ENCODE measurements around the gene CDC20B.
"Not testable (repeated sequence)": the region's sequence is repeated elsewhere in the genome, so short reads cannot be mapped to it uniquely, and the experiment has no call there.

Gene CDC20B

DNA sequence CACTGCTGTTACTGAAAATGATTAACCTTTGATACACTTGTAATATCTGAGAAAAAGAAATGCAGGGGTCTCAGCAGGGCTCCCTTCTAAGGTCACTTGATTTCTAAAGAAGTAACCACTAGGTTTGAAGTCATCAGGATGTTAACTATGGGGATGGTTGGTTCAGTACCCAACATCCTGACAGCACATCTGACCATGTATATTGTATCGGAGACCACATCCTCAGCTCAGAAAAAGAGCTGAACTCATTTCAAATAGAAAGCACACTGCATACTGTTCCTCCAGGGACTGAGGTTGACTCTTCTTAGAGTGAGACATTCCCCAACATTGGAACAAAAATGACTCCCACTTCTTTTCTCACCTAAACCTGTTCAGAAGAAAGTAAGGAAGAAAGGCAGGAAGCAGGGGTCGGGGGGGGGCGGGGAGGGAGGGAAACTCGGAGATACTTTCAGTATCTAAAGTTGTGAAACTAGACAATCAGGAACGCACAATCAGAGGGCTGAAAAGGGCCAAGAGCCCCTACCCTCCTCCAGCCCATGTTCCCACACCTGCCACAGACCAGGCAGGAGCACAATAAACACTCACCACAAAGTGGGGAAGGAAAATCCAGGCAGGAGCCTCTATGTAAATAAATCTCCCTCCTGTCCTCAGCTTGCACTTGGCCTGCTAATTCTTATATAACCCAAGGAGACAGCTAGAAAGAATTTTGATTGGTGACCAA is 71.3 kb downstream of the CDC20B start:
- no peak overlapping the region for H3K4me3 ChIP-seq (ENCODE audit: low read depth, low read length)
- H3K27ac ChIP-seq (ENCODE audit: low read depth, low read length) = no peak overlapping the region
- H3K36me3 ChIP-seq (ENCODE audit: insufficient read depth, low read length) = no peaks in the 10 kb centered on the region
- H3K27me3 ChIP-seq (ENCODE audit: insufficient read depth, low read length) = no peaks in the 10 kb centered on the region
- no peaks in the 10 kb centered on the region for H3K79me2 ChIP-seq (ENCODE audit: control insufficient read depth, insufficient read depth, low read length, unreplicated experiment)
- H2AFZ ChIP-seq (ENCODE audit: low read length, unreplicated experiment) = no peak overlapping the region
- no peaks in the 10 kb centered on the region for H3K4me1 ChIP-seq (ENCODE audit: control insufficient read depth, insufficient read depth, low read length, unreplicated experiment)

DNA sequence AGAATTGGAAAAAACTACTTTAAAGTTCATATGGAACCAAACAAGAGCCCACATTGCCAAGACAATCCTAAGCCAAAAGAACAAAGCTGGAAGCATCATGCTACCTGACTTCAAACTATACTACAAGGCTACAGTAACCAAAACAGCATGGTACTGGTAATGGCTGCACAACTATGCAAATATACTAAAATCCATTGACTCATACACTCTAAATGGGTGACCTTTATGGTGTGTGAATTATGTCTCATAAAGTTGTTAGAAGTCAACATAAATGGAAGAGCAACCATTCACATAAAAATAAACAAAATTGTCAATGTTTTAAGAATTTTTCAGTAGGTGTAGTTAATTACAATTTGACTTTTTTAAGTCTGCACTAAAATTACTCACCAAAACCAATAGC is 71.8 kb downstream of the CDC20B start:
- not testable (repeated sequence) for H2AFZ ChIP-seq (ENCODE audit: low read length, unreplicated experiment); H3K36me3 ChIP-seq (ENCODE audit: insufficient read depth, low read length); H3K79me2 ChIP-seq (ENCODE audit: control insufficient read depth, insufficient read depth, low read length, unreplicated experiment); H3K27ac ChIP-seq (ENCODE audit: low read depth, low read length); H3K27me3 ChIP-seq (ENCODE audit: insufficient read depth, low read length); H3K4me1 ChIP-seq (ENCODE audit: control insufficient read depth, insufficient read depth, low read length, unreplicated experiment); H3K4me3 ChIP-seq (ENCODE audit: low read depth, low read length)

DNA sequence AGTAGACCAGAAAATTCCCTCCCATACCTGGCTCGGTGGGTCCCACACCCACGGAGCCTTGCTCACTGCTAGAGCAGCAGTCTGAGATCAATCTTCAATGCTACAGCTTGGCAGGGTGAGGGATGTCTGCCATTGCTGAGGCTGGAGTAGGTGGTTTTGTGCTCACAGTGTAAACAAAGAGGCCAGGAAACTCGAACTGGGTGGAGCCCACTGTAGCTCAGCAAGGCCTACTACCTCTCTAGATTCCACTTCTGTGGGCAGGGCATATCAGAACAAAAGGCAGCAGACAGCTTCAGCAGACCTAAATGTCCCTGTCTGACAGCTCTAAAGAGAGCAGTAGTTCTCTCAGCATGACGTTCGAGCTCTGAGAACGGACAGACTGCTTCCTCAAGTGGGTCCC is 76.1 kb downstream of the CDC20B start:
- H3K27ac ChIP-seq (ENCODE audit: low read depth, low read length) = no peak overlapping the region
- H2AFZ ChIP-seq (ENCODE audit: low read length, unreplicated experiment) = no peak overlapping the region

DNA sequence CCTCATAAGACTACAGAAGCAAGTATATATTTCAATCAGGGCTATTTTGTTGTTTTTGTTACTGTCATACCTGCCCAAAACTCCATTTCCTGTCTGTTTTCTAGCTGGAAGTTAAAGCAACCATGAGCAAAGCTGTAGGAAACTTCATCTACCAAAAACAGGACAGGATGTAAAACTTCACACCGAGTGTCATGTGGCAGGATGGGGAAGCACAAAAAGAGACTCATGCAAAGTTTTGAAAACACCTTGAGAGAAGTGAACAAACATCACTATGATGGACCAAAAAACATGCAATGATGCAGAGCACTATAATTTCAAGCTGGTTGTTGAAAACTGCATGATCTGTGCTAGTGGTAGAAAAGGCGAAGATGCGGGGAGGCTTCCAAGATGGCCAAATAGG is 76.8 kb downstream of the CDC20B start:
- no peak overlapping the region for H3K27ac ChIP-seq (ENCODE audit: low read depth, low read length)
- no peak overlapping the region for H3K4me3 ChIP-seq (ENCODE audit: low read depth, low read length)
- no peaks in the 10 kb centered on the region for H3K79me2 ChIP-seq (ENCODE audit: control insufficient read depth, insufficient read depth, low read length, unreplicated experiment)
- H3K36me3 ChIP-seq (ENCODE audit: insufficient read depth, low read length) = no peaks in the 10 kb centered on the region
- 0 out of 2 replicates have a peak, but pooled peaks cover 3% of the 10 kb centered on the region for H3K27me3 ChIP-seq (ENCODE audit: insufficient read depth, low read length)
- H2AFZ ChIP-seq (ENCODE audit: low read length, unreplicated experiment) = no peak overlapping the region
- no peaks in the 10 kb centered on the region for H3K4me1 ChIP-seq (ENCODE audit: control insufficient read depth, insufficient read depth, low read length, unreplicated experiment)

More for the DNA sequence above, 76.1 kb downstream of the CDC20B start:
- H3K4me1 ChIP-seq (ENCODE audit: control insufficient read depth, insufficient read depth, low read length, unreplicated experiment) = no peaks in the 10 kb centered on the region
- no peak overlapping the region for H3K4me3 ChIP-seq (ENCODE audit: low read depth, low read length)
- H3K36me3 ChIP-seq (ENCODE audit: insufficient read depth, low read length) = no peaks in the 10 kb centered on the region
- H3K79me2 ChIP-seq (ENCODE audit: control insufficient read depth, insufficient read depth, low read length, unreplicated experiment) = no peaks in the 10 kb centered on the region
- 0 out of 2 replicates have a peak, but pooled peaks cover 3% of the 10 kb centered on the region for H3K27me3 ChIP-seq (ENCODE audit: insufficient read depth, low read length)

DNA sequence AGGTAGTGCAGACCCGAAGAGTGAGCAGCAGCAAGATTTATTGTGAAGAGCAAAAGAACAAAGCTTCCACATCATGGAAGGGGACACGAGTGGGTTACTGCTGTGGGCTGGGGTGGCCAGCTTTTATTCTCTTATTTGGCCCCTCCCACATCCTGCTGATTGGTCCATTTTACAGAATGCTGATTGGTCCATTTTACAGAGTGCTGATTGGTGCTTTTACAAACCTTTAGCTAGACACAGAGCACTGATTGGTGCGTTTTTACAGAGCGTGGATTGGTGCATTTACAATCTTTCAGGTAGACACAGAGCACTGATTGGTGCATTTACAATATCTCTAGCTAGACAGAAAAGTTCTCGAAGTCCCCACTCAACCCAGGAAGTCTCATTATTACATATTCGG is 82.0 kb downstream of the CDC20B start:
- H3K4me1 ChIP-seq (ENCODE audit: control insufficient read depth, insufficient read depth, low read length, unreplicated experiment); H3K4me3 ChIP-seq (ENCODE audit: low read depth, low read length); H2AFZ ChIP-seq (ENCODE audit: low read length, unreplicated experiment); H3K27me3 ChIP-seq (ENCODE audit: insufficient read depth, low read length); H3K79me2 ChIP-seq (ENCODE audit: control insufficient read depth, insufficient read depth, low read length, unreplicated experiment); H3K36me3 ChIP-seq (ENCODE audit: insufficient read depth, low read length); H3K27ac ChIP-seq (ENCODE audit: low read depth, low read length): not testable (repeated sequence)

DNA sequence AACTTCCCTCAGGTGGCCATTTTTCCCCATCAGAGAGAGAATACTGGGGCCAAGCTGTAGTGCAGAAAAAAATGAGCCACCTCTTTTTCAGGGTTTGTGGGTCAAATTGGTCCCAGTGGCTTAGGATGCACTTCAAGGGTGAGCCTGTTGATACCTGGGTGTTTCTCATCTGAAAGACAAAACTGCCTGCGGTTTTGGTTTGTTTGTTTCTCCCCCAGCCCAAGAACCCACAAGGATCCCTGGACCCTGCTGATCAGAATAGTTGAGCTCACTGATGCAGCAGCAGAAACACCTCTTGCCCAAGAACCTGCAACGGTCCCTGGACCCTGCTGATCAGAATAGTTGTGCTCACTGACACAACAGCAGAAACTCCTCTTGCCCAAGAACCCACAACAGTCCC is 83.7 kb downstream of the CDC20B start:
- not testable (repeated sequence) for H3K27me3 ChIP-seq (ENCODE audit: insufficient read depth, low read length); H3K27ac ChIP-seq (ENCODE audit: low read depth, low read length); H3K79me2 ChIP-seq (ENCODE audit: control insufficient read depth, insufficient read depth, low read length, unreplicated experiment); H3K4me3 ChIP-seq (ENCODE audit: low read depth, low read length); H3K4me1 ChIP-seq (ENCODE audit: control insufficient read depth, insufficient read depth, low read length, unreplicated experiment); H3K36me3 ChIP-seq (ENCODE audit: insufficient read depth, low read length); H2AFZ ChIP-seq (ENCODE audit: low read length, unreplicated experiment)

DNA sequence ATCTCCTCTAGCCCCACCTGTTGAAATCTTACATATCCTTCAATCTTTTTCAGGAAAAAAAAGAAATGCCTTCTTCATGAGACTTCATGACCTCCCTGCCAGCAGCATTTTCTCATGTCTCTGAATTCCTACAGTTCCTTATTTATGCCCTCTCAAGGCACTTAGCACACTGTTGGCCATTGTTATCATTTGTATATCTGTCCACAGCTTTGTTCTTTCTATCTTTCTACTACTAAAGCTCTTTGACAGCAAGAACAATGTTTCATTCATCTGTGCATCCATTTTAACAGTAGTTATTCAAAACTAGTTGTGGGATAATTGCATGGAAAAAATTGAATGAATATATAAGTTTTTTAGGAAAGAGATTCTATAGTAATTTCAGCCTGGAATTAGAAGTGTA is 91.4 kb downstream of the CDC20B start:
- no peaks in the 10 kb centered on the region for H3K36me3 ChIP-seq (ENCODE audit: insufficient read depth, low read length)
- H3K4me3 ChIP-seq (ENCODE audit: low read depth, low read length) = no peak overlapping the region
- H3K27me3 ChIP-seq (ENCODE audit: insufficient read depth, low read length) = no peaks in the 10 kb centered on the region
- H3K27ac ChIP-seq (ENCODE audit: low read depth, low read length) = no peak overlapping the region
- H2AFZ ChIP-seq (ENCODE audit: low read length, unreplicated experiment) = no peak overlapping the region
- no peaks in the 10 kb centered on the region for H3K79me2 ChIP-seq (ENCODE audit: control insufficient read depth, insufficient read depth, low read length, unreplicated experiment)
- H3K4me1 ChIP-seq (ENCODE audit: control insufficient read depth, insufficient read depth, low read length, unreplicated experiment) = no peaks in the 10 kb centered on the region

DNA sequence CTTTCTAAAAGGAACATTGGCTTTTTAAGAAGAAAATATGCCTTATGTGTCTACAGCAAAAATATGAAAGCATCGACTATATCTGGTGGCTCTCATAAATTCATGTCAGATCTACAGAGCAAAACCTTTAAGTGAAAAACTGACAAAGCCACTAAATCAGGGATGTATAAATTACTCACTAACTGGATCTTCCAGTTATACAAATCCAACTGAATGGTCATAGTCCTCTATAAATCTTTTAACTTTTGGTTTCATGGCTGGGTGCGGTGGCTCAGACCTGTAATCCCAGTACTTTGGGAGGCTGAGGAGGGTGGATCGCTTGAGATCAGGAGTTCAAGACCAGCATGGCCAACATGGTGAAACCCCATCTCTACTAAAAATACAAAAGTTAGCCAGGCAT is 99.8 kb downstream of the CDC20B start:
- H3K4me1 ChIP-seq (ENCODE audit: control insufficient read depth, insufficient read depth, low read length, unreplicated experiment) = no peaks in the 10 kb centered on the region
- H3K36me3 ChIP-seq (ENCODE audit: insufficient read depth, low read length) = no peaks in the 10 kb centered on the region
- H3K79me2 ChIP-seq (ENCODE audit: control insufficient read depth, insufficient read depth, low read length, unreplicated experiment) = no peaks in the 10 kb centered on the region
- no peaks in the 10 kb centered on the region for H3K27me3 ChIP-seq (ENCODE audit: insufficient read depth, low read length)
- no peak overlapping the region for H3K27ac ChIP-seq (ENCODE audit: low read depth, low read length)
- H2AFZ ChIP-seq (ENCODE audit: low read length, unreplicated experiment) = no peak overlapping the region
- H3K4me3 ChIP-seq (ENCODE audit: low read depth, low read length) = no peak overlapping the region

DNA sequence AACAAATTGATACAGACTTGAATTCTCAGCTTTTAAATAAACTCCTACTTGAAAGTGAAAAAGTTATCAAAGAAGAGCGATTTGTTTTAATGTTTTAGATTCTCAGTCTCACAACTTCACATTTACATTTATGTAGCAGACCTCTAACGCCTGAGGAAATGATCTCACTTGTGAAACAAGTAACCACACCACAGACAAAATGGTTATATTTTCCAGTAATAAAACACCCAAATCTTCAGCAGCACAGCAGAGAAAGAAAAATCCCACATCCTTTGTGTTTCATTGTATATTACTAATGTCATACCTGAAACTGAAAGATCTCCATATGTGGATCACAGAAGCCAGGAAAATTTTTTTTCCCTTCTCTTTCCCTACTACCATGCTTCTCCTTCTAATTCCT is 100.3 kb downstream of the CDC20B start:
- H2AFZ ChIP-seq (ENCODE audit: low read length, unreplicated experiment) = no peak overlapping the region
- no peak overlapping the region for H3K27ac ChIP-seq (ENCODE audit: low read depth, low read length)
- no peaks in the 10 kb centered on the region for H3K4me1 ChIP-seq (ENCODE audit: control insufficient read depth, insufficient read depth, low read length, unreplicated experiment)
- no peaks in the 10 kb centered on the region for H3K27me3 ChIP-seq (ENCODE audit: insufficient read depth, low read length)
- no peaks in the 10 kb centered on the region for H3K36me3 ChIP-seq (ENCODE audit: insufficient read depth, low read length)
- no peak overlapping the region for H3K4me3 ChIP-seq (ENCODE audit: low read depth, low read length)
- no peaks in the 10 kb centered on the region for H3K79me2 ChIP-seq (ENCODE audit: control insufficient read depth, insufficient read depth, low read length, unreplicated experiment)

DNA sequence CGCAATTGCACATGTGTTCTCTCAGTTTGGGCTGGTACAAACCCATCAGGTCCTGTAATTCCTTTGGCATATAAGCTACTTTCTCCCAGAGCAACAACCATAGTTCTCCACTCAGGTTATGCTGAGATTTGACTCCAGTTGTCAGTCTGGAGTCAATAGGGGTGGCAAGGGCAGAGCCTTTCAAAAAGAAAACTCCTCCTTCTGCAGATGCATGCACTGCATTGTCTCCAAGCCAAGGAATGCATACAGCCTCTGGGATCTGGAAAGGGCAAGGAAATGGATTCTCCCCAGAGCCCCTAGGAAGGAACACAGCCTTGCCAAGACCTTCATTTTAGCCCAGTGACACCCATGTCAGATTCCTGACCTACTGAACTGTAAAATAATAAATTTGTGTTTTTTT is 101.6 kb downstream of the CDC20B start:
- no peaks in the 10 kb centered on the region for H3K36me3 ChIP-seq (ENCODE audit: insufficient read depth, low read length)
- H2AFZ ChIP-seq (ENCODE audit: low read length, unreplicated experiment) = no peak overlapping the region
- no peaks in the 10 kb centered on the region for H3K4me1 ChIP-seq (ENCODE audit: control insufficient read depth, insufficient read depth, low read length, unreplicated experiment)
- H3K79me2 ChIP-seq (ENCODE audit: control insufficient read depth, insufficient read depth, low read length, unreplicated experiment) = no peaks in the 10 kb centered on the region
- no peaks in the 10 kb centered on the region for H3K27me3 ChIP-seq (ENCODE audit: insufficient read depth, low read length)
- no peak overlapping the region for H3K27ac ChIP-seq (ENCODE audit: low read depth, low read length)
- no peak overlapping the region for H3K4me3 ChIP-seq (ENCODE audit: low read depth, low read length)

DNA sequence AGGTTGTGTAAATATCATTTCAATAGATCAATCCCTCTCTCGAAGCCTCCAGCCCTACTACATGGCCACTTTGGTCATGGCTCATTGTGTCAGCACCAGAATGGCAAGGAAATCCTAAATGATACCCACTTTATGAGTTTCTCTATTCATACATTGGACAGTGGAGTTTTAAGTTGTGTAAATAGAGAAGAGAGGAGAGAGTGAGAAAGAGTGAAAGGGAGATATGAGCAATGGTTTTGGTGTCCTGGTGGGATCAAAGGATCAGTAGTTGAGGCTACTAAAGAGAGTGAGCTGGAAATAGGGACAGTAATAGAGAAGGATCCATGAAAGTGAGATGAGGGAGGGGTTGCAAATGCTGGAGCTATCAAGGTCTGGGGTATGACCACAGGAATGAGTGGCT is 102.0 kb downstream of the CDC20B start:
- Histone ChIP-seq H3K4me1 (ENCODE audit: control insufficient read depth, insufficient read depth, low read length, unreplicated experiment) (no peaks in the 10 kb centered on the region), H3K79me2 (ENCODE audit: control insufficient read depth, insufficient read depth, low read length, unreplicated experiment) (no peaks in the 10 kb centered on the region), H3K27ac (ENCODE audit: low read depth, low read length) (no peak overlapping the region), H2AFZ (ENCODE audit: low read length, unreplicated experiment) (no peak overlapping the region), H3K27me3 (ENCODE audit: insufficient read depth, low read length) (no peaks in the 10 kb centered on the region), H3K36me3 (ENCODE audit: insufficient read depth, low read length) (no peaks in the 10 kb centered on the region), H3K4me3 (ENCODE audit: low read depth, low read length) (no peak overlapping the region)
